Skeletal muscle satellite cell (primary cell): ENCODE results near the gene STAMBPL1. TPM values are rescaled to one million over a fixed set of nuclear protein-coding genes. Genes with fewer than 3 reads are reported as not detected.
"Not testable (repeated sequence)": the region's sequence is repeated elsewhere in the genome, so short reads cannot be mapped to it uniquely, and the experiment has no call there.

Experiments
- H3K27me3 ChIP-seq: 2 replicates; pipeline ENCODE4 v1.7.0; 2013; ENCODE audit warnings: low read length; ENCODE audit not compliant: control insufficient read depth, insufficient read depth
- H3K36me3 ChIP-seq: 2 replicates; pipeline ENCODE4 v1.7.0; 2013; ENCODE audit warnings: mild to moderate bottlenecking, control low read depth, low read length; ENCODE audit not compliant: insufficient read depth
- H3K4me1 ChIP-seq: 2 replicates; pipeline ENCODE4 v1.7.0; 2013; ENCODE audit warnings: low read length; ENCODE audit not compliant: control insufficient read depth, insufficient read depth
- H3K4me2 ChIP-seq: 2 replicates; pipeline ENCODE4 v1.7.0; 2013; ENCODE audit warnings: mild to moderate bottlenecking, low read length
- H3K4me3 ChIP-seq: 2 replicates; pipeline ENCODE4 v1.7.0; 2013; ENCODE audit warnings: low read length
- H3K9ac ChIP-seq: 2 replicates; pipeline ENCODE4 v1.7.0; 2013; ENCODE audit warnings: mild to moderate bottlenecking, low read depth, low read length, moderate library complexity
- H3K9me3 ChIP-seq: replicated peaks from 2 replicates; pipeline ENCODE4 v1.7.0; 2013; ENCODE audit warnings: mild to moderate bottlenecking, control low read depth, low read length
- total RNA-seq: library from RNA; depleted of rRNA; stranded (reverse); fragments of >200 nt; gene quantifications from 2 replicates; pipeline ENCODE4 v1.2.3, GENCODE V29; 2012; rRNA removed

STAMBPL1 gene
- 34.1 and 53.0 TPM in 2 replicates for total RNA-seq

DNA sequence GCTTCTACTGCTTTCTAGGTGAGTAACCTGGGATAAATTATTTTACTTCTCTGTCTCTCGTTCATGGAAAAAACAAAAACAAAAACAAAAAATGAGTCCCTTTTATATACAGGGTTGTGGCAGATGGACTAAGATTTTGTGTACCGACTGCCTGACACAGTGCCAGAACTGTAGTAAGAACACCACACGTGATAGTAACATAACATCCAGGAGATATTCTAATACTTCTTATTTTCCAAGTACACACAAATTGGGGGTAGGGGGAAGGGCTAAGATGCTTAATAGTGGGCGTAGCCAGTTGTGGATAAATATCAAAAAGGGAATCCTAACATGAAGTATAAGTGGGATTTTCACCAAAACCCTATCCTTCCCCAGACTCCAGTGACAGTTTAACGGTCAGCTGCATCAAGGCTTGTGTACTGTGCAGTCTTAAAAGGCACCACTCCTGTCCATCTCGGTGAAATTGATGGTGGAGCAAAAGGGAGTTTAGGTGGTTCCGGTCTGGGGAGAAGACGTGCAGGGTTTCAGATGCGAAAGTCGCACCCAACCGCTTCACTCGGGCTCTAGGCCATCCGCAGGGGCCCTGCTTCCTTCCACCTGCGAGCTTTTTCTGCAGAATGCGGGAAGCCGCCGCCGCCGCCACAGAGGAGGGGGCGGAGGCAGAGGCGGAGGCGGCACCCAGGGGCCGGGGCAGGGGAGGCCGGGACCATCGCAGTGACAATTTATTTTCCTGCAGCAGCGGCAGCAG lies at the start of gene STAMBPL1:
TSS of gene STAMBPL1 (plus strand) at position 712 of the 748 bp plus-strand sequence. CDS start 21,464 bp downstream, outside the sequence.
- H3K9me3 ChIP-seq, result no peaks in the 10 kb centered on the region
- H3K9ac ChIP-seq, result peak within 1 kb of the TSS; percentile 93
- peaks cover 39% of the 10 kb centered on the region for H3K4me1 ChIP-seq
- H3K27me3 ChIP-seq, result no peaks in the 10 kb centered on the region
- H3K36me3 ChIP-seq, result no peaks in the 10 kb centered on the region
- peak within 1 kb of the TSS; percentile 94 for H3K4me3 ChIP-seq
- peak within 1 kb of the TSS; percentile 94 for H3K4me2 ChIP-seq

DNA sequence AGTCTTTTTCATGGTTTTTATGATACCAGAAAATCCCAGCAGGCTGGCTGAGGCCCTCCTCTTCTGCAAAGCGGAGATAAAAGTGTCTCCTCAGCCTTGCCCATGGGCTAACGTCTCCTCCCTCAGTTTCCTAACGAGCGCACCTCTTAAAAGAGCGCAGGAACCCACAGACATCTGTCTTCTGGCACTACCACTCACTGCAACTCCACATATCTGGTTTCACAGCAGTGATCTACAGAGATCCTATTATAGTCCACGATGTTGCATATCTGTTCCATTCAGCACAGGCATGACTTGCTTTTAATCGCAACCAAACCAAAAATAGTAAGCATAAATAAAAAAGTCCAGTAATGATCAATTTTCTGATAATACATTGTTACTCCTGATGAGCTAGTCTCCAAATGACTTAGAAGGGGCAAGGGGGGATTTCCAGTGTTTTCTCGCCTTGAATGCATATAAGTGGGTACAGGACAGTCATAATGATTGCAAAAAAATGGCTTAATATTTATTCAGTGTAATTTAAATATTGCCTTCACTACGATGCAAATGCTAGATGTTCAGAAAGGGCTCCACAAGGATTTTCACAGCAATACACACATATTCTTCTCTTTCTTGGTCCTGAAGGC lies 49.3 kb upstream of the STAMBPL1 start:
- Histone ChIP-seq H3K4me3 (no peak overlapping the region), H3K4me2 (no peak overlapping the region), H3K9ac (no peak overlapping the region), H3K27me3 (no peaks in the 10 kb centered on the region), H3K9me3 (no peaks in the 10 kb centered on the region), H3K36me3 (no peaks in the 10 kb centered on the region), H3K4me1 (no peaks in the 10 kb centered on the region)

GRCh38 chr10:88831709-88832108 lies 48.3 kb upstream of the STAMBPL1 start:
- H3K36me3 ChIP-seq, result no peaks in the 10 kb centered on the region

GRCh38 chr10:88832376-88832775 lies 47.7 kb upstream of the STAMBPL1 start:
- no peak overlapping the region for H3K4me3 ChIP-seq
- H3K9ac ChIP-seq, result no peak overlapping the region
- no peaks in the 10 kb centered on the region for H3K27me3 ChIP-seq
- no peak overlapping the region for H3K4me2 ChIP-seq
- H3K9me3 ChIP-seq, result no peaks in the 10 kb centered on the region
- no peaks in the 10 kb centered on the region for H3K4me1 ChIP-seq
- H3K36me3 ChIP-seq, result no peaks in the 10 kb centered on the region

More at GRCh38 chr10:88831709-88832108, 48.3 kb upstream of the STAMBPL1 start:
- no peak overlapping the region for H3K9ac ChIP-seq
- H3K9me3 ChIP-seq, result no peaks in the 10 kb centered on the region
- H3K4me1 ChIP-seq, result no peaks in the 10 kb centered on the region
- no peak overlapping the region for H3K4me3 ChIP-seq
- H3K27me3 ChIP-seq, result no peaks in the 10 kb centered on the region
- H3K4me2 ChIP-seq, result no peak overlapping the region

DNA sequence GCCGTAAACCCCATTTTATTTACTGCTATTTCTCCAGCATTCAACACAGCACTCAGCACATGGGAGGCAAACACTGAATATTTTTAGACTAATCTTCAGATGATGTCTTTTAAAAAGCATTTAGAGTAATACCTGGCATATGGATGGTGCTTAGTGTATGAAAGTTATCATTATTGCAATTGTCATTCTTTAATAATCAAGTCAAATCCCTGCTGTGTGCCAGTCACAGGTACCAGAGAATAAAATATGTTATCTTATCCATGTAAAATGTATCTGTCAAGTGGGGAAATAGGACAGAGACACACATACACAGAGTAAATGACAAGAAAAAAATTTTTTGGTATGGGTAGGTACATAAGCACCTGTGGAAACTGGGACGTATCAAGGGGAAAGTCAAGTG lies 46.9 kb upstream of the STAMBPL1 start:
- no peaks in the 10 kb centered on the region for H3K4me1 ChIP-seq

DNA sequence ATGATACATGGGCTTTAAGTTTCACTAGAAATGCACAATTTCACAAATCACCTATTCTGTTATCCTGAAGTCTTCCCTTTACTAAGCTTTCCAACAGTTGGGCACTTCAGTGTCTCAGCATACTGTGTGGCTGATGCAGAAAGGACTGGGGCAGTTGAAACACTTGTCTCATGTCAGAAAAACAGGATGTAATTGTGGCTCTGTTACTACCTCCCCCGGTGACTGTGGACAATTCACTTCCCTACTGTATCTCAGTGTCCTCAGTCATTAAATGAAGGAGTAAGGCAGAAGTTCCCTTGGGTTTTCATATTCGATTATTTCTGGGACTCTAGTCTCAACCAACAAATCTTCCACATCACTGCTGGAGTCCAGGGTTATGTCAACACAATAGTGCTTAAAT lies 46.3 kb upstream of the STAMBPL1 start:
- H3K9ac ChIP-seq, result no peak overlapping the region
- H3K4me1 ChIP-seq, result no peaks in the 10 kb centered on the region
- no peaks in the 10 kb centered on the region for H3K9me3 ChIP-seq
- no peak overlapping the region for H3K4me3 ChIP-seq
- no peaks in the 10 kb centered on the region for H3K27me3 ChIP-seq
- H3K36me3 ChIP-seq, result no peaks in the 10 kb centered on the region
- H3K4me2 ChIP-seq, result no peak overlapping the region

More for the DNA sequence above, 46.9 kb upstream of the STAMBPL1 start:
- Histone ChIP-seq H3K9ac (no peak overlapping the region), H3K4me2 (no peak overlapping the region), H3K36me3 (no peaks in the 10 kb centered on the region), H3K27me3 (no peaks in the 10 kb centered on the region), H3K4me3 (no peak overlapping the region), H3K9me3 (no peaks in the 10 kb centered on the region)

DNA sequence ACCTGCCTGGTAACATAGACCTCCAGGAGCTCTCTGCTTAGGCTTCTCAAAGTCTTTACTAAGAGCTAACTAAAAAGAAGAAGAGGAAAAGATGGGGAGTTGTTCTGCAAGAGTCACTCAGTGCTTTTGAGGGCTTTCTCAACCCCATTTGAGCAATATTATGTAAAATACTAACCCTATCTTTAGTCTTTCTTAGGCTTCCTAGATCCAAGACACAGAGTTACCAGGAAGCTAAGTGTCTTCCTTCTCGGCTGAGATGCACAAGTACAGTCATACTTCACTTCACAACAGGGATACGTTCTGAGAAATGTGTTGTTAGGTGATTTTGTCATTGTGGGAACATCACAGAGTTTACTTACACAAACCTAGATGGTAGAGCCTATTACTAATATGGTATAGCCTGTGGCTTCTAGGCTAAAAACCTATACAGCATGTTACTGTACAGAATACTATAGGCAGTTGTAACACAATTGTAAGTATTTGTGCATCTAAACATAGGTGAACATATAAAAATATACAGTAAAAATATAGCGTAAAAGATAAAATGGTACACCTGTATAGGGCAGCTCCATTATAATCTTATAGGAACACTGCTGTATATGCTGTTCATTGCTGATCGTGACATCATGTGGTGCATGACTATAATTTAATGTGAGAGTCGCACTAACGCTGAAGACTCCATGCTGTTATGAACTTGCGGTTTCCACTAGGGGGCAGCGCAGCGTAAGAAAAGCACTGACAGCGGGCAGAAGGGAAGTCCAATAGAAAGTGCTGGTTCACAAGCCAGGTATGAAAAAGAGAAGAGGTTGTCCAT lies 44.7 kb upstream of the STAMBPL1 start:
- Histone ChIP-seq H3K27me3 (no peaks in the 10 kb centered on the region), H3K4me2 (no peak overlapping the region), H3K36me3 (no peaks in the 10 kb centered on the region), H3K4me1 (peaks cover 4% of the 10 kb centered on the region), H3K4me3 (no peak overlapping the region), H3K9ac (no peak overlapping the region), H3K9me3 (no peaks in the 10 kb centered on the region)

GRCh38 chr10:88835910-88836221 lies 44.2 kb upstream of the STAMBPL1 start:
- H3K4me1 ChIP-seq, result peaks cover 10% of the 10 kb centered on the region
- no peak overlapping the region for H3K4me2 ChIP-seq
- H3K9me3 ChIP-seq, result no peaks in the 10 kb centered on the region
- no peaks in the 10 kb centered on the region for H3K27me3 ChIP-seq
- H3K4me3 ChIP-seq, result no peak overlapping the region
- H3K9ac ChIP-seq, result no peak overlapping the region
- H3K36me3 ChIP-seq, result no peaks in the 10 kb centered on the region

DNA sequence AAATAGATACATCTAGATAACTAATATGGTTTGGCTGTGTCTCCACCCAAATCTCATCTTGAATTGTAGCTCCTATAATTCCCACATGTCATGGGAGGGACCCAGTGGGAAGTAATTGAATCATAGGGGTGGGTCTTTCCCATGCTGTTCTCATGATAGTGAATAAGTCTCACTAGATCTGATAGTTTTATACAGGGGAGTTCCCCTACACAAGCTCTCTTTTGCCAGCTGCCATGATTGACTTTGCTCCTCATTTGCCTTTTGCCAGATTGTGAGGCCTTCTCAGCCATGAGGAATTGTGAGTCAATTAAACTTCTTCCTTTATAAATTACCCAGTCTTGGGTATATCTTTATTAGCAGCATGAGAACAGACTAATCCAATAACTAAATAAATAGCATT lies 42.4 kb upstream of the STAMBPL1 start:
- H3K9ac ChIP-seq, H3K36me3 ChIP-seq, H3K4me3 ChIP-seq, H3K9me3 ChIP-seq, H3K27me3 ChIP-seq, H3K4me2 ChIP-seq: not testable (repeated sequence)
- peaks cover 16% of the 10 kb centered on the region for H3K4me1 ChIP-seq

GRCh38 chr10:88838766-88839350 lies 41.2 kb upstream of the STAMBPL1 start:
- peaks cover 16% of the 10 kb centered on the region for H3K4me1 ChIP-seq

DNA sequence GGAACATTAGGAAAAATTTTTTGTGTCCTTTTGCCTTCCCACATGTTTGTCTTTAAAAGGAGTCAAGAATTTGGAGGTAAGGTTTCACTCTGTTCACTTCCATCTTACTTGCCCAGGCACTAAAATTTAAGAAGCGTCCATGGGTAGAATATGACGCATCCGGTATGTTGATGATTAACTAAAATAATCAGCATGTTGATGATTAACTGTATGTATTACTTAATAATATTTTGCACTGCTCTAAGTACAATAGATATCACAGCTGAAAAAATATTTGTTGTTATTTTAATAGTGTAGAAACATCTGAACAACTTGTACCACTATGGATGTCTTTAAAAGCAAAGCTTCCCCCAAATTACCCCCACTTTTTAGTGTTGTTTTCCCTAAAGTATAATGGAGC lies 39.9 kb upstream of the STAMBPL1 start:
- Histone ChIP-seq H3K9ac (no peak overlapping the region), H3K4me2 (no peak overlapping the region), H3K36me3 (no peaks in the 10 kb centered on the region), H3K27me3 (no peaks in the 10 kb centered on the region), H3K4me1 (peaks cover 16% of the 10 kb centered on the region), H3K9me3 (no peaks in the 10 kb centered on the region), H3K4me3 (no peak overlapping the region)

More at GRCh38 chr10:88838766-88839350, 41.2 kb upstream of the STAMBPL1 start:
- H3K4me3 ChIP-seq, result no peak overlapping the region
- H3K4me2 ChIP-seq, result no peak overlapping the region
- no peaks in the 10 kb centered on the region for H3K27me3 ChIP-seq
- H3K9ac ChIP-seq, result no peak overlapping the region
- no peaks in the 10 kb centered on the region for H3K36me3 ChIP-seq
- H3K9me3 ChIP-seq, result no peaks in the 10 kb centered on the region
